ENCODE measurements around the gene TAAR1. TPM values are rescaled to one million over a fixed set of nuclear protein-coding genes. Genes with fewer than 3 reads are reported as not detected.
"Not testable (repeated sequence)": the region's sequence is repeated elsewhere in the genome, so short reads cannot be mapped to it uniquely, and the experiment has no call there.

TAAR1 gene
- total RNA-seq, 1 donor from 2014 or later: not detected

DNA sequence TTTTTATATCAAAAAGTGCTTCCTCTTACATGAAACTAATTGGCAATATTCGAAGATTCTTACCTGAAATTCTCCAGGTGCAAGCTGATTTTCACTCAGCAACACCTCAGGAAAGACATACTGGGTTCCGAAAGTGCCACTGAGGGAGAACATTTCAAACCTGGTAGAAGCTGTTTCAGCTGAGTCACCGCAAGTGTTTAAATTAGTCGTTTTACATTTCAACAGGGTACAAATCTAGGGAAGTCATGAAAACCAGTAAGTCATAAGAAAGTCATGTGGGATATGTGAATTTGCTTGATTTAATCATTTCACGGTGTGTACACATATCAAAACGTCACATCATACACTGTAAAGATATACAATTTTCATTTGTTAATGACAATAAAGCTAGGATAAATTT is 25.3 kb upstream of the TAAR1 start:
- H3K36me3 Mint-ChIP-seq: no peaks in the 10 kb centered on the region
- no peak for DNase-seq (ENCODE audit: extremely low spot score, unreplicated experiment)
- H3K9me3 Mint-ChIP-seq: no peaks in the 10 kb centered on the region
- no peaks in the 10 kb centered on the region for H3K4me1 Mint-ChIP-seq (ENCODE audit: unreplicated experiment)
- H3K27ac Mint-ChIP-seq: no peak overlapping the region
- H3K27me3 Mint-ChIP-seq: no peaks in the 10 kb centered on the region
- TF ChIP-seq, protein P1, sequence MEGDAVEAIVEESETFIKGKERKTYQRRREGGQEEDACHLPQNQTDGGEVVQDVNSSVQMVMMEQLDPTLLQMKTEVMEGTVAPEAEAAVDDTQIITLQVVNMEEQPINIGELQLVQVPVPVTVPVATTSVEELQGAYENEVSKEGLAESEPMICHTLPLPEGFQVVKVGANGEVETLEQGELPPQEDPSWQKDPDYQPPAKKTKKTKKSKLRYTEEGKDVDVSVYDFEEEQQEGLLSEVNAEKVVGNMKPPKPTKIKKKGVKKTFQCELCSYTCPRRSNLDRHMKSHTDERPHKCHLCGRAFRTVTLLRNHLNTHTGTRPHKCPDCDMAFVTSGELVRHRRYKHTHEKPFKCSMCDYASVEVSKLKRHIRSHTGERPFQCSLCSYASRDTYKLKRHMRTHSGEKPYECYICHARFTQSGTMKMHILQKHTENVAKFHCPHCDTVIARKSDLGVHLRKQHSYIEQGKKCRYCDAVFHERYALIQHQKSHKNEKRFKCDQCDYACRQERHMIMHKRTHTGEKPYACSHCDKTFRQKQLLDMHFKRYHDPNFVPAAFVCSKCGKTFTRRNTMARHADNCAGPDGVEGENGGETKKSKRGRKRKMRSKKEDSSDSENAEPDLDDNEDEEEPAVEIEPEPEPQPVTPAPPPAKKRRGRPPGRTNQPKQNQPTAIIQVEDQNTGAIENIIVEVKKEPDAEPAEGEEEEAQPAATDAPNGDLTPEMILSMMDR (conservative IDR thresholded peaks at IDR 0.05): no peak
- H3K4me3 Mint-ChIP-seq: no peak overlapping the region

DNA sequence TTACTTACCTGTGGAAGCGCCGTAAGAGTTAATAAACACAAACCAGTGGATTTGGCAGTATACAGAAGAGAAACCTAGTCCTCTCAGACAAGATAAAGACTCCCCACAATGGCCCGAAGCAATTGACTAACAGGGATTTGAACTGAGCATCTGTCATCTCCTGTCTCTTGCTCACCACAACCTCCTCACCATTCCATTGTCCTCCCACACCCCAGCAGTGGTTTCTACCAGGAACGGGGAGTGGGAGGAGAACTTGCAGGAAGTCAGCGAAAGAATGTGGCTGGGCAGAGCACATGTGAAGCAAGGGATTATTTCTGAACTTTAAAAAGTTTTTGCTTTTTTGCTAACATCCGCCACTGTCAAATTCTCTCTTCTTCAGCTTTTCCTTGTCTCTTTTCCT is 24.6 kb upstream of the TAAR1 start:
- Mint-ChIP-seq H3K4me3 (no peak overlapping the region), H3K9me3 (peaks cover 4% of the 10 kb centered on the region), H3K4me1 (ENCODE audit: unreplicated experiment) (no peaks in the 10 kb centered on the region), H3K27ac (peak overlapping the region; percentile 17), H3K36me3 (no peaks in the 10 kb centered on the region), H3K27me3 (no peaks in the 10 kb centered on the region)
- no peak for DNase-seq (ENCODE audit: extremely low spot score, unreplicated experiment)
- TF ChIP-seq, protein P1 (conservative IDR thresholded peaks at IDR 0.05): no peak

DNA sequence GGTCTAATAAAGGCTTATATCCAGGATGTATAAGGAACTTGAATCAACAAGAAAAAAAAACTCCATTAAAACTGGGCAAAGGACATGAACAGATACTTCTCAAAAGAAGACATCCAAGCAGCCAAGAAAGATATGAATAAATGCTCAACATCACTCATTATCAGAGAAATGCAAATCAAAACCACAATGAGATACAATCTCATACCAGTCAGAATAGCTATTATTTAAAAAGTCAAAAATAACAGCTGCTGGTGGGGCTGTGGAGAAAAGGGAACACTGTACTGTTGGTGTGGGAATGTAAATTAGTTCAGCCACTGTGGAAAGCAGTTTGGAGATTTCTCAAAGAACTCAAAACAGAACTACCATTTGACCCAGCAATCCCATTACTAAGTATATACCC is 20.1 kb upstream of the TAAR1 start:
- H3K4me3 Mint-ChIP-seq; H3K27ac Mint-ChIP-seq; H3K9me3 Mint-ChIP-seq; H3K36me3 Mint-ChIP-seq; DNase-seq (ENCODE audit: extremely low spot score, unreplicated experiment); H3K27me3 Mint-ChIP-seq; H3K4me1 Mint-ChIP-seq (ENCODE audit: unreplicated experiment): not testable (repeated sequence)

DNA sequence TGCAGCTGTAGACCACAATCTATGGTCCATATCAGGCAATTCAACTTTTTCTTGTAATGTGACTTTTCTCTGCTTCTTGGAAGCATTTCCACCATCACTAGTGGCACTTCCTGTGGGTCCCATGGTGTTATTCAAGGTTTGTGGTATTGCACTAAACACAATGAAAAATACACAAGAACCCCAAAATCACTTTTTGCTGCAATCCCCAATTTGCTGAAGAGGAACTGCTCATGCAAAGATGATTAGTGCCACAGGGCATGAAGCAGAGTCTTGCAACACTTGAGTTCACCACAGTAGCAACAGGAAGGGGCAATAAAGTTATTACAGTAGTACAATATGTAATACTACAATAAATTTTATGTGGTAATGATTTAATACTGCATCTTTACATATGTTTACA is 16.8 kb upstream of the TAAR1 start:
- DNase-seq (ENCODE audit: extremely low spot score, unreplicated experiment): no peak
- H3K36me3 Mint-ChIP-seq: no peaks in the 10 kb centered on the region
- TF ChIP-seq, protein P1 (conservative IDR thresholded peaks at IDR 0.05): no peak
- no peaks in the 10 kb centered on the region for H3K4me1 Mint-ChIP-seq (ENCODE audit: unreplicated experiment)
- no peaks in the 10 kb centered on the region for H3K27me3 Mint-ChIP-seq
- H3K9me3 Mint-ChIP-seq: peaks cover 4% of the 10 kb centered on the region
- H3K4me3 Mint-ChIP-seq: no peak overlapping the region
- H3K27ac Mint-ChIP-seq: no peak overlapping the region

DNA sequence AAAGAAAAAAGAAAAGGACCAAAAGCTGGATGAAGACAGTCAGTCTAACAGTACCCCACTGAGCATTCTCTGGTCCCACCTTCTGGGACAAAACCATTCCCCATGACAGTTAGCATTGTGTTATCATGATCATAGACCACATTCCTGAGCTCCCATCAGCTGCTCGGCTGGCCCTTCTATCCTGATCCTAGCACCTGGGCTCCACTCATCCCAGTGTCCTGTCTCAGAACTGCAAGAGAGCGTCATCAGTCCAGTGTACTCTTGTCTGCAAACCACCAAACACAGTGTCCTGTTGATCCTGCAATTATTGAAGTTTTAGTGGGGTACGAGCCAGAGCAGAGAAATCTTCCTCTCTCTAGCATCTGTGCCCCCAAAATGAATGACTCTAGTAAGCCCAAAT is 16.0 kb upstream of the TAAR1 start:
- H3K4me3 Mint-ChIP-seq: no peak overlapping the region
- TF ChIP-seq, protein P1 (conservative IDR thresholded peaks at IDR 0.05): no peak
- H3K36me3 Mint-ChIP-seq: no peaks in the 10 kb centered on the region
- no peak overlapping the region for H3K27ac Mint-ChIP-seq
- DNase-seq (ENCODE audit: extremely low spot score, unreplicated experiment): no peak
- H3K9me3 Mint-ChIP-seq: peaks cover 4% of the 10 kb centered on the region
- no peaks in the 10 kb centered on the region for H3K4me1 Mint-ChIP-seq (ENCODE audit: unreplicated experiment)
- H3K27me3 Mint-ChIP-seq: no peaks in the 10 kb centered on the region

DNA sequence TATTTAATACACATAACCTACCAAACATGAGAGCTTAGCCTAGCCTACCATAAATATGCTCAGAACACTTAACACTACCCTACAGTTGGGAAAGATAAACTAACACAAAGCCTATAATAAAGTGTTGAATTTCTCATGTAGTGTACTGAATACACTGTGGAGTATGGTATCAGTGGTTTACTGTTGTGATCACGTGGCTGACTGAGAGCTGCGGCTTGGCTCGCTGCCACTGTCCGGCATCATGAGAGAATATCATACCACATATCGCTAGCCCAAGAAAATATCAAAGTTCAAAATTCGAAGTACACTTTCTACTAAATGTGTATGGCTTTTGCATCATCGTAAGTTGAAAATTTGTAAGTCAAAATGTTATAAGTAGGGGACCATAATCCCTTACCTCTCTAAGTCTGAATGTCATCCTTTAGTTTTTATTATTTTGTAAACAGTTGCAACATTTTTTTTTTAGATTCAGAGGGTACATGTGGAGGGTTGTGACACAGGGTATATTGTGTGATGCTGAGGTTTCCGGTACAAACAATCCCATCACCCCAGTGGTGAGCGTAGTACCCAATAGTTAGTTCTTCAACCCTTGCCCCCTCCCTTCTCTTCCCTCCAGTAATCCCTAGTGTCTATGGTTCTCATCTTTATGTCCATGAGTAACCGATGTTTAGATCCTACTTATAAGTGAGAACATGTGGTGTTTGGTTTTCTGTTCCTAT is 14.6 kb upstream of the TAAR1 start:
- TF ChIP-seq, protein P1 (conservative IDR thresholded peaks at IDR 0.05): no peak
- Mint-ChIP-seq H3K36me3 (no peaks in the 10 kb centered on the region), H3K27ac (no peak overlapping the region), H3K9me3 (no peaks in the 10 kb centered on the region), H3K27me3 (no peaks in the 10 kb centered on the region), H3K4me3 (no peak overlapping the region), H3K4me1 (ENCODE audit: unreplicated experiment) (peaks cover 4% of the 10 kb centered on the region)
- DNase-seq (ENCODE audit: extremely low spot score, unreplicated experiment): no peak

Data from type B pancreatic cell (in vitro differentiated cells).